K562 (cell line): ENCODE data around the gene TPM4. TPM values are rescaled to one million over a fixed set of nuclear protein-coding genes. Genes with fewer than 3 reads are reported as not detected.

ENCODE experiments used
- CEBPB ChIP-seq: fragments of 450-650 bp; IDR thresholded peaks from 2 replicates; pipeline ENCODE4 v1.6.1; 2016; ENCODE audit warnings: missing genetic modification characterization, missing compliant biosample characterization
- CEBPG ChIP-seq, 3 experiments: fragments of 200-800 bp in 1 of 3; sonication (Bioruptor generic) in 1 of 3; sonication (generic) in 1 of 3; formaldehyde crosslinking in 1 of 3; IDR thresholded peaks in 2 of 3; conservative IDR thresholded peaks in 1 of 3; 2 replicates each; pipeline versions ENCODE4 v1.6.1 to v1.8.0; 2016 to 2022; ENCODE audit warnings: missing compliant biosample characterization in 2 of 3, missing genetic modification characterization in 2 of 3, mild to moderate bottlenecking in 1 of 3, missing genetic modification reagents in 1 of 3
- CSDE1 ChIP-seq, 2 experiments: fragments of 450-650 bp; IDR thresholded peaks; 2 replicates each; pipeline ENCODE4 v1.6.1; 2016; ENCODE audit warnings: mild to moderate bottlenecking in 1 of 2
- DACH1 ChIP-seq: fragments of 450-650 bp; IDR thresholded peaks from 2 replicates; pipeline ENCODE4 v1.6.1; 2018; ENCODE audit not compliant: partially characterized antibody
- ELF4 ChIP-seq: fragments of 450-650 bp; formaldehyde crosslinking; IDR thresholded peaks from 2 replicates; pipeline ENCODE4 v1.4.0; 2022; ENCODE audit warnings: missing genetic modification characterization
- GTF2E2 ChIP-seq: fragments of 200-800 bp; sonication (Bioruptor generic); IDR thresholded peaks from 2 replicates; pipeline ENCODE4 v1.6.1; 2016; ENCODE audit warnings: missing genetic modification characterization, missing compliant biosample characterization
- HDAC1 ChIP-seq, 2 experiments: fragments of 450-650 bp; IDR thresholded peaks; 2 replicates each; pipeline ENCODE4 v1.6.1; 2016 to 2017; ENCODE audit warnings: inconsistent platforms in 1 of 2, mild to moderate bottlenecking in 1 of 2, moderate library complexity in 1 of 2
- HSF4 ChIP-seq: fragments of 250-450 bp; sonication (Bioruptor Pico); IDR thresholded peaks from 2 replicates; pipeline ENCODE4 v2.1.2; 2022; ENCODE audit warnings: mild to moderate bottlenecking, moderate library complexity, borderline replicate concordance
- IRF2 ChIP-seq: sonication (generic); formaldehyde crosslinking; IDR thresholded peaks from 2 replicates; pipeline ENCODE4 v1.8.1; 2022; ENCODE audit warnings: mild to moderate bottlenecking, missing genetic modification reagents
- MTF1 ChIP-seq: fragments of 250-450 bp; sonication (Bioruptor Pico); IDR thresholded peaks from 2 replicates; pipeline ENCODE4 v1.9.0; 2021; ENCODE audit warnings: moderate library complexity, mild to moderate bottlenecking, inconsistent platforms, borderline replicate concordance
- NCOA2 ChIP-seq, 2 experiments: fragments of 450-650 bp; IDR thresholded peaks; 2 replicates each; pipeline ENCODE4 v1.6.1; 2018; ENCODE audit warnings: mild to moderate bottlenecking in 2 of 2, moderate library complexity in 1 of 2; ENCODE audit not compliant: partially characterized antibody in 2 of 2
- NFE2L1 ChIP-seq: fragments of 450-650 bp; IDR thresholded peaks from 2 replicates; pipeline ENCODE4 v1.6.1; 2016; ENCODE audit warnings: missing genetic modification characterization, low read depth, mild to moderate bottlenecking, missing compliant biosample characterization, moderate library complexity, borderline replicate concordance
- NONO ChIP-seq, 2 experiments: fragments of 200-400 bp in 1 of 2; fragments of 450-650 bp in 1 of 2; formaldehyde crosslinking in 1 of 2; IDR thresholded peaks; 2 replicates each; pipeline ENCODE4 v1.6.1; 2017; ENCODE audit warnings: low read depth in 2 of 2, mild to moderate bottlenecking in 2 of 2, moderate library complexity in 2 of 2, low read length in 1 of 2
- PHF8 ChIP-seq: fragments of 200-600 bp; sonication (generic); IDR thresholded peaks from 2 replicates; pipeline ENCODE4 v1.6.1; 2012; ENCODE audit warnings: mixed run types, mild to moderate bottlenecking, inconsistent platforms, low read length, moderate library complexity, borderline replicate concordance
- POLR2AphosphoS5 ChIP-seq: IDR thresholded peaks from 2 replicates; pipeline ENCODE4 v1.6.1; 2011; ENCODE audit warnings: mild to moderate bottlenecking, low read depth, low read length, moderate library complexity; ENCODE audit not compliant: control insufficient read depth, insufficient read depth
- RFX7 ChIP-seq: fragments of 250-450 bp; sonication (Bioruptor Pico); IDR thresholded peaks from 2 replicates; pipeline ENCODE4 v1.5.1; 2021; ENCODE audit warnings: mild to moderate bottlenecking
- RUNX1 ChIP-seq: sonication (generic); IDR thresholded peaks from 2 replicates; pipeline ENCODE4 v1.6.1; 2016; ENCODE audit warnings: antibody characterized with exemption, low read depth
- SMARCE1 ChIP-seq: fragments of 450-650 bp; IDR thresholded peaks from 2 replicates; pipeline ENCODE4 v1.7.1; 2016; ENCODE audit warnings: mild to moderate bottlenecking
- SP1 ChIP-seq: sonication (generic); formaldehyde crosslinking; IDR thresholded peaks from 2 replicates; pipeline ENCODE4 v1.8.1; 2022; ENCODE audit warnings: mild to moderate bottlenecking, missing genetic modification reagents
- SUPT5H ChIP-seq: fragments of 450-650 bp; IDR thresholded peaks from 2 replicates; pipeline ENCODE4 v1.6.1; 2016
- TGIF2 ChIP-seq: sonication (generic); formaldehyde crosslinking; IDR thresholded peaks from 2 replicates; pipeline ENCODE4 v1.8.1; 2022; ENCODE audit warnings: mild to moderate bottlenecking, missing genetic modification reagents, moderate library complexity
- ZC3H4 ChIP-seq: sonication (generic); formaldehyde crosslinking; IDR thresholded peaks from 2 replicates; pipeline ENCODE4 v1.9.0; 2021; ENCODE audit warnings: missing genetic modification reagents, borderline replicate concordance
- polyA plus RNA-seq, 8 experiments: library from polyadenylated mRNA; depleted of rRNA in 4 of 8; stranded (reverse) in 5 of 8; unstranded in 3 of 8; fragments of >200 nt; fragmentation: Nextera tagmentation in 2 of 8; fragmentation: Illumina TruSeq in 1 of 8; extraction: Ambion mirVana in 2 of 8; extraction: Trizol in 1 of 8; gene quantifications; 2 replicates each; pipeline versions ENCODE4 v1.2.1 to v1.2.3, GENCODE V29; 2011 to 2014; ENCODE audit warnings: inconsistent platforms in 1 of 8, missing spikeins in 1 of 8
- total RNA-seq, 7 experiments: library from RNA; depleted of rRNA in 6 of 7; stranded (reverse); fragments of >200 nt in 6 of 7; fragmentation: Illumina TruSeq in 2 of 7; extraction: Trizol in 2 of 7; gene quantifications; 2 replicates each; pipeline versions ENCODE4 v1.2.1 to v1.2.3, GENCODE V29; 2011 to 2021; ENCODE audit warnings: low replicate concordance in 1 of 7
- TF ChIP-seq, protein P1 (sequence below): sonication (generic); formaldehyde crosslinking; IDR thresholded peaks from 2 replicates; pipeline ENCODE4 v1.8.0; 2022; ENCODE audit warnings: missing genetic modification reagents, mild to moderate bottlenecking, borderline replicate concordance
- TF ChIP-seq, protein P2 (sequence below), 2 experiments: fragments of 450-650 bp; IDR thresholded peaks; 2 replicates each; pipeline ENCODE4 v1.6.1; 2016

Gene TPM4
- total and polyA plus RNA-seq, 9 of the 15 experiments (the other 6 are each of a cell fraction or from before 2014, with no cell fraction given) = 28.1 to 111 (median 77.4) TPM

DNA sequence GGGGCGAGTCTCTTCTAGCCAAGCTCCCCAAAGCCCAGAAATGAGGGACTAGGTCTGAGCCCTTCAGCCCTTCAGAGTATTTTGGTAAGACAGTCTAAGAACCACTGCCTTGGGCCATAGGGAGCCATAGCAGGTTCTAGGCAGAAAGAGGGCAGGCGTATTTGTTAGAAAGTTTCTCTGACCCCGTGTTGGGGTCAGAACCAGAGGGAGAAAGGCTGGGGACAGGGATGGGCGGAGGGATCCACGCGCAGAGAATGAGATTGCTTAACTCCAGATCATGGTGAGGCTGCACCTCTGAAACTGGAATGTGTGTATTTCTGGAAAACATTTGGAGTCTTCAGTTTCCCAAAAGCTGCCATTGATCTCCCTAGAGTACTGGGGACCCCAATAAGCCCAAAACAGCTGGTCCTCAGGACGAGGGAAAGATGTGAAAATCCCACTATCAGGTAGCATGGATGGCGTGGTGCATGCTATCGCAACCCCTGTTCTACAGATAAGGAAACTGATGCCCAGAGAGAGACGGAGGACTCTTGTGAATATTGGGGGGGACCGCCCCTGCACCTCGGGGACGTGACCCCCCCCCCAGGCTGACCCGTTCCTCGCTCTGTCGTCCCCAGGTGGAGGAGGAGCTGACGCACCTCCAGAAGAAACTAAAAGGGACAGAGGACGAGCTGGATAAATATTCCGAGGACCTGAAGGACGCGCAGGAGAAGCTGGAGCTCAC, 703 bp upstream of the TPM4 start (continued):
- TF ChIP-seq POLR2AphosphoS5 (no peak), SMARCE1 (0 out of 2 replicates have a peak, but pooled peaks have one; percentile 24), ELF4 (CRISPR knock-in tag) (no peak), CSDE1 (IDR thresholded peaks at IDR 0.05) (no peak), NONO (IDR thresholded peaks at IDR 0.05; ENCODE audit: low read depth in 2 of 2, low read length in 1 of 2) (no peak), DACH1 (peak; percentile 40), PHF8 (peak; percentile 56; the same call in 1 of the 2 replicates), NFE2L1 (tag) (no peak), ZC3H4 (CRISPR knock-in tag) (no peak), NCOA2 (IDR thresholded peaks at IDR 0.05; ENCODE audit: partially characterized antibody in 2 of 2) (no peak), GTF2E2 (tag) (peak; percentile 90), MTF1 (no peak), SP1 (CRISPR knock-in tag) (peak; percentile 18; the same call in 1 of the 2 replicates), CEBPB (peak; percentile 76), IRF2 (no peak), RFX7 (CRISPR knock-in tag) (no peak), RUNX1 (no peak), HSF4 (no peak), CEBPG (CRISPR knock-in tag; IDR thresholded peaks at IDR 0.05) (0 out of 2 replicates have a peak, but pooled peaks have one; percentile 34), CEBPG (tag; conservative IDR thresholded peaks at IDR 0.05 in 1 of 2, IDR thresholded peaks at IDR 0.05 in 1 of 2) (peak; percentile 59 to 83; a peak in 3 of 4 replicates), HDAC1 (IDR thresholded peaks at IDR 0.05) (0 out of 4 replicates have a peak, but pooled peaks of 1 of the 2 experiments have one; percentile 21), SUPT5H (peak; percentile 55; the same call in 1 of the 2 replicates), TGIF2 (no peak)
- TF ChIP-seq, protein P1, sequence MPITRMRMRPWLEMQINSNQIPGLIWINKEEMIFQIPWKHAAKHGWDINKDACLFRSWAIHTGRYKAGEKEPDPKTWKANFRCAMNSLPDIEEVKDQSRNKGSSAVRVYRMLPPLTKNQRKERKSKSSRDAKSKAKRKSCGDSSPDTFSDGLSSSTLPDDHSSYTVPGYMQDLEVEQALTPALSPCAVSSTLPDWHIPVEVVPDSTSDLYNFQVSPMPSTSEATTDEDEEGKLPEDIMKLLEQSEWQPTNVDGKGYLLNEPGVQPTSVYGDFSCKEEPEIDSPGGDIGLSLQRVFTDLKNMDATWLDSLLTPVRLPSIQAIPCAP (CRISPR knock-in tag) = no peak
- TF ChIP-seq, protein P2, sequence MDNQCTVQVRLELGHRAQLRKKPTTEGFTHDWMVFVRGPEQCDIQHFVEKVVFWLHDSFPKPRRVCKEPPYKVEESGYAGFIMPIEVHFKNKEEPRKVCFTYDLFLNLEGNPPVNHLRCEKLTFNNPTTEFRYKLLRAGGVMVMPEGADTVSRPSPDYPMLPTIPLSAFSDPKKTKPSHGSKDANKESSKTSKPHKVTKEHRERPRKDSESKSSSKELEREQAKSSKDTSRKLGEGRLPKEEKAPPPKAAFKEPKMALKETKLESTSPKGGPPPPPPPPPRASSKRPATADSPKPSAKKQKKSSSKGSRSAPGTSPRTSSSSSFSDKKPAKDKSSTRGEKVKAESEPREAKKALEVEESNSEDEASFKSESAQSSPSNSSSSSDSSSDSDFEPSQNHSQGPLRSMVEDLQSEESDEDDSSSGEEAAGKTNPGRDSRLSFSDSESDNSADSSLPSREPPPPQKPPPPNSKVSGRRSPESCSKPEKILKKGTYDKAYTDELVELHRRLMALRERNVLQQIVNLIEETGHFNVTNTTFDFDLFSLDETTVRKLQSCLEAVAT (IDR thresholded peaks at IDR 0.05) = 0 out of 4 replicates have a peak, but pooled peaks of 1 of the 2 experiments have one; percentile 16
